ENCODE measurements around the gene PPARGC1A. TPM values are rescaled to one million over a fixed set of nuclear protein-coding genes. Genes with fewer than 3 reads are reported as not detected.

PPARGC1A gene
- 10 to 100 TPM in 2 of 10 donors, 1 to 10 TPM in 8; 4.0 to 13.7 (median 7.1) TPM for polyA plus RNA-seq (ENCODE audit: insufficient read length in 10 of 10)
- long read RNA-seq, donor 1: 0 reads
- long read RNA-seq, donor 2, full-length matches to known transcripts: 2 of 2 reads
- long read RNA-seq, donor 2, partial matches to known transcripts: 0 of 2 reads
- long read RNA-seq, donor 2, other reads (novel, unspliced or antisense): 0 of 2 reads
- long read RNA-seq, donor 3: 0 reads
- long read RNA-seq, donor 4: 0 reads
- long read RNA-seq, donor 5: 0 reads
- long read RNA-seq, donor 6, partial matches to known transcripts: 0 of 1 reads
- long read RNA-seq, donor 6, other reads (novel, unspliced or antisense): 0 of 1 reads
- long read RNA-seq, donor 7, full-length matches to known transcripts: 1 of 1 reads
- long read RNA-seq, donor 7, partial matches to known transcripts: 0 of 1 reads
- long read RNA-seq, donor 7, other reads (novel, unspliced or antisense): 0 of 1 reads
- long read RNA-seq, donor 8: 0 reads
- long read RNA-seq, donor 9, partial matches to known transcripts: 0 of 1 reads
- long read RNA-seq, donor 9, other reads (novel, unspliced or antisense): 0 of 1 reads

GRCh38 chr4:23889814-23890341 lies at the start of gene PPARGC1A:
TSS of gene PPARGC1A (minus strand) at chr4:23890047. CDS start at chr4:23889957, 90 bp downstream.
- DNase-seq: peak; percentile 65 to 77 (median 71)

- no peak for DNase-seq
Measured at GRCh38 chr4:23938796-23939195, 48.9 kb upstream of the PPARGC1A start.

GRCh38 chr4:23937173-23937572 lies 47.3 kb upstream of the PPARGC1A start:
- DNase-seq: no peak

- peak; percentile 36 to 75 (median 62) for DNase-seq
Measured at GRCh38 chr4:23934915-23935314, 45.1 kb upstream of the PPARGC1A start.

- DNase-seq: no peak
Measured at GRCh38 chr4:23934223-23934622, 44.4 kb upstream of the PPARGC1A start.

- peak in 2 of 3 donors; percentile 28 to 51 for DNase-seq
Measured at GRCh38 chr4:23932901-23933308, 43.1 kb upstream of the PPARGC1A start.

GRCh38 chr4:23932186-23932585 lies 42.3 kb upstream of the PPARGC1A start:
- peak in 1 of 3 donors; percentile 8 for DNase-seq

GRCh38 chr4:23931489-23931830 lies 41.6 kb upstream of the PPARGC1A start:
- DNase-seq: peak in 1 of 3 donors; percentile 11

- DNase-seq: peak; percentile 46 to 71 (median 64)
Measured at GRCh38 chr4:23930750-23931488, 41.1 kb upstream of the PPARGC1A start.

- DNase-seq: no peak
Measured at GRCh38 chr4:23929248-23929647, 39.4 kb upstream of the PPARGC1A start.

- no peak for DNase-seq
Measured at GRCh38 chr4:23924556-23924955, 34.7 kb upstream of the PPARGC1A start.

GRCh38 chr4:23923840-23924239 lies 34.0 kb upstream of the PPARGC1A start:
- no peak for DNase-seq

GRCh38 chr4:23923141-23923540 lies 33.3 kb upstream of the PPARGC1A start:
- DNase-seq: no peak

GRCh38 chr4:23922541-23923111 lies 32.8 kb upstream of the PPARGC1A start:
- DNase-seq: no peak

GRCh38 chr4:23922013-23922412 lies 32.2 kb upstream of the PPARGC1A start:
- DNase-seq: no peak

GRCh38 chr4:23921447-23921845 lies 31.6 kb upstream of the PPARGC1A start:
- DNase-seq: no peak

GRCh38 chr4:23920716-23921446 lies 31.0 kb upstream of the PPARGC1A start:
- DNase-seq: no peak

- no peak for DNase-seq
Measured at GRCh38 chr4:23920296-23920695, 30.4 kb upstream of the PPARGC1A start.

GRCh38 chr4:23916282-23916681 lies 26.4 kb upstream of the PPARGC1A start:
- no peak for DNase-seq

GRCh38 chr4:23915459-23916132 lies 25.7 kb upstream of the PPARGC1A start:
- no peak for DNase-seq
